B cell (primary cell): ENCODE results near the gene ATRNL1. TPM values are rescaled to one million over a fixed set of nuclear protein-coding genes. Genes with fewer than 3 reads are reported as not detected.
"Not testable (repeated sequence)": the region's sequence is repeated elsewhere in the genome, so short reads cannot be mapped to it uniquely, and the experiment has no call there.

ENCODE experiments used
- ATAC-seq: fragments of 200-7000 bp; cut with Tn5 transposase; one replicate; pipeline ENCODE4 v1.10.0; 2021; ENCODE audit warnings: low read depth, mild to moderate bottlenecking, moderate number of reproducible peaks, moderate library complexity
- CTCF ChIA-PET: fragments of 350-600 bp; sonication (Branson Sonifier 250); formaldehyde crosslinking; loops from one replicate; lab custom pipeline; 2021; ENCODE audit warnings: antibody characterized with exemption, inconsistent platforms; lab: Charles Lee
- POLR2A ChIA-PET: fragments of 350-600 bp; sonication (Branson Sonifier 250); formaldehyde crosslinking; loops from one replicate; lab custom pipeline; 2021; ENCODE audit warnings: antibody characterized with exemption; lab: Charles Lee
- DNase-seq: peaks from one replicate; pipeline ENCODE4 v3.0.0; 2013
- H2AFZ ChIP-seq: 2 replicates; pipeline ENCODE4 v1.6.1; 2012; ENCODE audit warnings: mild to moderate bottlenecking, low read depth, low read length; ENCODE audit not compliant: insufficient read depth, poor library complexity, severe bottlenecking
- H3K27ac ChIP-seq, 2 donors: 1 replicate in 1 of 2; 2 replicates in 1 of 2; pipeline ENCODE4 v1.5.1; 2012 to 2013; ENCODE audit warnings: low read length in 2 of 2, mild to moderate bottlenecking in 2 of 2, moderate library complexity in 1 of 2
- H3K27me3 ChIP-seq, 4 experiments: fragments of 200-600 bp in 1 of 4; sonication (generic) in 1 of 4; replicated peaks in 1 of 4; 1 replicate in 2 of 4; 2 replicates in 2 of 4; pipeline versions ENCODE4 v1.6.1 to v1.7.0; 2013 to 2016; ENCODE audit warnings: low read length in 3 of 4, mild to moderate bottlenecking in 2 of 4, mixed read lengths in 1 of 4, moderate library complexity in 1 of 4; ENCODE audit not compliant: insufficient read depth in 4 of 4, control insufficient read depth in 3 of 4; ENCODE audit errors: control extremely low read depth in 1 of 4
- H3K36me3 ChIP-seq, 2 experiments: replicated peaks in 1 of 2; 1 replicate in 1 of 2; 2 replicates in 1 of 2; pipeline versions ENCODE4 v1.6.1 to v1.7.1; 2013; ENCODE audit warnings: low read length in 1 of 2; ENCODE audit not compliant: insufficient read depth in 2 of 2, control insufficient read depth in 1 of 2; ENCODE audit errors: control extremely low read depth in 1 of 2, extremely low read depth in 1 of 2
- H3K4me1 ChIP-seq, 2 donors: fragments of 200-600 bp in 1 of 2; sonication (generic) in 1 of 2; 1 replicate in 1 of 2; 2 replicates in 1 of 2; pipeline versions ENCODE4 v1.5.1 to v1.6.1; 2013 to 2017; ENCODE audit warnings: low read length in 2 of 2; ENCODE audit not compliant: control insufficient read depth in 2 of 2, insufficient read depth in 2 of 2
- H3K4me2 ChIP-seq: replicated peaks from 2 replicates; pipeline ENCODE3; 2012; ENCODE audit warnings: mild to moderate bottlenecking, low read depth, low read length; ENCODE audit not compliant: poor library complexity, severe bottlenecking
- H3K4me3 ChIP-seq, 5 experiments: fragments of 200-600 bp in 1 of 5; sonication (generic) in 1 of 5; 1 replicate in 3 of 5; 2 replicates in 2 of 5; pipeline versions ENCODE4 v1.5.1 to v1.7.0; 2011 to 2016; ENCODE audit warnings: low read length in 4 of 5, mild to moderate bottlenecking in 4 of 5, low read depth in 2 of 5, control low read depth in 1 of 5, moderate library complexity in 1 of 5; ENCODE audit not compliant: insufficient read depth in 1 of 5; ENCODE audit errors: control extremely low read depth in 1 of 5, extremely low read depth in 1 of 5
- H3K79me2 ChIP-seq: fragments of 200-600 bp; sonication (generic); one replicate; pipeline ENCODE4 v1.6.0; 2016; ENCODE audit warnings: low read length; ENCODE audit not compliant: control insufficient read depth, insufficient read depth
- H3K9ac ChIP-seq: fragments of 200-600 bp; sonication (generic); 2 replicates; pipeline ENCODE4 v1.6.1; 2017; ENCODE audit warnings: mild to moderate bottlenecking, low read length, moderate library complexity
- H3K9me3 ChIP-seq, 3 donors: one replicate each; pipeline versions ENCODE4 v1.6.1 to v1.7.1; 2013; ENCODE audit warnings: low read length in 2 of 3; ENCODE audit not compliant: control insufficient read depth in 2 of 3, insufficient read depth in 1 of 3; ENCODE audit errors: control extremely low read depth in 1 of 3
- H4K20me1 ChIP-seq: 2 replicates; pipeline ENCODE4 v1.6.0; 2012; ENCODE audit warnings: mild to moderate bottlenecking, low read length; ENCODE audit not compliant: insufficient read depth, control insufficient read depth, poor library complexity, severe bottlenecking
- H3K27ac Mint-ChIP-seq: one replicate; pipeline ENCODE4 v1.8.0; 2021; ENCODE audit warnings: mixed read lengths
- H3K27me3 Mint-ChIP-seq: one replicate; pipeline ENCODE4 v1.8.0; 2021; ENCODE audit warnings: mixed read lengths
- H3K4me1 Mint-ChIP-seq: one replicate; pipeline ENCODE4 v1.8.0; 2021; ENCODE audit warnings: mixed read lengths
- H3K4me3 Mint-ChIP-seq: one replicate; pipeline ENCODE4 v1.8.0; 2021; ENCODE audit warnings: mixed read lengths
- H3K9me3 Mint-ChIP-seq: one replicate; pipeline ENCODE4 v1.8.0; 2022; ENCODE audit warnings: mixed read lengths; ENCODE audit not compliant: insufficient read depth
- CTCF ChIP-seq: fragments of 200-600 bp; IDR thresholded peaks from one replicate; pipeline ENCODE4 v1.8.0; 2022; ENCODE audit warnings: antibody characterized with exemption, mild to moderate bottlenecking
- EZH2 ChIP-seq: IDR thresholded peaks from 2 replicates; pipeline ENCODE4 v1.6.1; 2012; ENCODE audit warnings: borderline replicate concordance, low read depth, mild to moderate bottlenecking, moderate library complexity, low read length; ENCODE audit not compliant: insufficient read depth, poor library complexity, severe bottlenecking
- WGBS: methylation state at CpG from one replicate; pipeline ENCODE4 v1.1.5; 2013; ENCODE audit warnings: missing lambda C conversion rate; ENCODE audit not compliant: insufficient coverage; 5-methylcytosine and 5-hydroxymethylcytosine counted together
- intact Hi-C: fragments of 100-400 bp; cut with micrococcal nuclease; formaldehyde crosslinking; loops from one replicate; pipeline ENCODE4 v1.10.0; 2022
- polyA plus RNA-seq: library from polyadenylated mRNA; depleted of rRNA; stranded (reverse); fragments of >200 nt; gene quantifications from 2 replicates; pipeline ENCODE4 v1.2.3, GENCODE V29; 2012
- total RNA-seq, 2 donors: library from RNA; stranded (reverse); fragments of 120-200 nt in 1 of 2; gene quantifications; 1 replicate in 1 of 2; 2 replicates in 1 of 2; pipeline versions ENCODE4 v1.2.3 to v1.2.4, GENCODE V29; 2013 to 2022

Gene ATRNL1
- total and polyA plus RNA-seq, 2 donors (not counting 1 experiment from before 2014, with no cell fraction given): 0.24 to 2.2 TPM

- no peaks in the 10 kb centered on the region for H3K9me3 Mint-ChIP-seq
- no peak overlapping the region for H3K9ac ChIP-seq
- no peak overlapping the region for H3K4me3 Mint-ChIP-seq
- ChIA-PET POLR2A (no interaction called here), CTCF (no interaction called here)
- TF ChIP-seq EZH2 (no peak), CTCF (no peak)
- DNase-seq: no peak
- intact Hi-C loops: no loop called here
- H3K27me3 Mint-ChIP-seq: no peaks in the 10 kb centered on the region
- no peak overlapping the region for H3K4me2 ChIP-seq
- H3K36me3 ChIP-seq: no peaks in the 10 kb centered on the region
- H3K4me1 Mint-ChIP-seq: no peaks in the 10 kb centered on the region
- no peak for ATAC-seq
- no peaks in the 10 kb centered on the region for H4K20me1 ChIP-seq
- H3K9me3 ChIP-seq: peaks cover 0 to 4% (median 0%) of the 10 kb centered on the region in 3 donors
- H2AFZ ChIP-seq: no peak overlapping the region
- no peak overlapping the region for H3K27ac ChIP-seq
- no peaks in the 10 kb centered on the region for H3K27me3 ChIP-seq
- H3K27ac Mint-ChIP-seq: no peak overlapping the region
- WGBS: 100% methylated on average over 4 of the region's 6 CpGs
- no peaks in the 10 kb centered on the region for H3K79me2 ChIP-seq
- no peaks in the 10 kb centered on the region for H3K4me1 ChIP-seq
- H3K4me3 ChIP-seq: no peak overlapping the region
Observed at GRCh38 chr10:115827231-115828009, 734.3 kb downstream of the ATRNL1 start.

GRCh38 chr10:115828182-115828581, 735.0 kb downstream of the ATRNL1 start:
- POLR2A ChIA-PET, DNase-seq, H3K9me3 ChIP-seq, CTCF ChIA-PET, H3K36me3 ChIP-seq, intact Hi-C loops, H4K20me1 ChIP-seq, H3K9ac ChIP-seq, H2AFZ ChIP-seq, H3K27ac ChIP-seq, H3K4me2 ChIP-seq, H3K9me3 Mint-ChIP-seq, H3K4me1 Mint-ChIP-seq, H3K4me3 ChIP-seq, H3K27me3 ChIP-seq, ATAC-seq, H3K79me2 ChIP-seq, H3K27me3 Mint-ChIP-seq, H3K4me1 ChIP-seq, H3K27ac Mint-ChIP-seq, H3K4me3 Mint-ChIP-seq: not testable (repeated sequence)
- WGBS: 92% methylated on average over 2 of the region's 4 CpGs
